Endodermal cell (in vitro differentiated cells): Measurements from ENCODE around the gene ADAMTS12. TPM values are rescaled to one million over a fixed set of nuclear protein-coding genes. Genes with fewer than 3 reads are reported as not detected.

Source experiments
- DNase-seq: peaks from one replicate; pipeline ENCODE4 v3.0.0-alpha.2; 2017
- H3K27ac ChIP-seq: 2 replicates; pipeline ENCODE4 v1.5.1; 2013; ENCODE audit warnings: mild to moderate bottlenecking, low read depth, low read length, moderate library complexity
- H3K27me3 ChIP-seq: 2 replicates; pipeline ENCODE4 v1.6.1; 2013; ENCODE audit warnings: mild to moderate bottlenecking, low read length, moderate library complexity; ENCODE audit not compliant: insufficient read depth, control insufficient read depth, poor library complexity, severe bottlenecking
- H3K36me3 ChIP-seq: 2 replicates; pipeline ENCODE4 v1.7.0; 2013; ENCODE audit warnings: mild to moderate bottlenecking, low read length, moderate library complexity; ENCODE audit not compliant: control insufficient read depth, insufficient read depth
- H3K4me1 ChIP-seq: one replicate; pipeline ENCODE4 v1.7.0; 2013; ENCODE audit warnings: low read length; ENCODE audit not compliant: control insufficient read depth, insufficient read depth
- H3K4me3 ChIP-seq: 2 replicates; pipeline ENCODE4 v1.5.1; 2013; ENCODE audit warnings: mild to moderate bottlenecking, low read length, moderate library complexity
- H3K9ac ChIP-seq: 2 replicates; pipeline ENCODE4 v1.6.1; 2013; ENCODE audit warnings: mild to moderate bottlenecking, low read length, moderate library complexity; ENCODE audit not compliant: poor library complexity, severe bottlenecking; ENCODE audit errors: extremely low read depth
- H3K9me3 ChIP-seq: 2 replicates; pipeline ENCODE4 v1.6.1; 2013; ENCODE audit warnings: mild to moderate bottlenecking, low read length, moderate library complexity; ENCODE audit not compliant: control insufficient read depth
- H3K27ac Mint-ChIP-seq: 2 replicates; pipeline ENCODE4 v1.8.0; 2020; ENCODE audit warnings: mixed read lengths
- H3K27me3 Mint-ChIP-seq: 2 replicates; pipeline ENCODE4 v1.8.0; 2021; ENCODE audit warnings: mild to moderate bottlenecking, mixed read lengths; ENCODE audit not compliant: insufficient read depth
- H3K36me3 Mint-ChIP-seq: 2 replicates; pipeline ENCODE4 v1.8.0; 2020; ENCODE audit warnings: low read depth, mixed read lengths
- H3K4me1 Mint-ChIP-seq: 2 replicates; pipeline ENCODE4 v1.8.0; 2020; ENCODE audit warnings: mixed read lengths
- H3K4me3 Mint-ChIP-seq: 2 replicates; pipeline ENCODE4 v1.8.0; 2020; ENCODE audit warnings: mild to moderate bottlenecking, moderate library complexity, mixed read lengths
- H3K9me3 Mint-ChIP-seq: 2 replicates; pipeline ENCODE4 v1.8.0; 2020; ENCODE audit warnings: mild to moderate bottlenecking, mixed read lengths
- CTCF ChIP-seq: fragments of 200-600 bp; sonication (generic); conservative IDR thresholded peaks from 2 replicates; pipeline ENCODE4 v1.5.0; 2021; ENCODE audit warnings: antibody characterized with exemption, mild to moderate bottlenecking
- WGBS, 2 experiments: methylation state at CpG; one replicate each; pipeline versions ENCODE4 v1.1.5 to v1.1.7; 2013; ENCODE audit warnings: missing lambda C conversion rate in 2 of 2, mixed read lengths in 1 of 2; ENCODE audit not compliant: insufficient coverage in 1 of 2, insufficient read length in 1 of 2; 5-methylcytosine and 5-hydroxymethylcytosine counted together
- total RNA-seq, 2 donors: library from RNA; stranded (reverse); fragmentation: NEBNext Ultra II Directional in 1 of 2; extraction: Animal tissue kit (Norgen Biotek cat#: 25700) in 1 of 2; gene quantifications; 2 replicates in 1 of 2; 3 replicates in 1 of 2; pipeline ENCODE4 v1.2.1, GENCODE V29; 2021

Gene ADAMTS12
- total RNA-seq, 2 donors from 2014 or later, result 80.2 to 123 TPM

DNA sequence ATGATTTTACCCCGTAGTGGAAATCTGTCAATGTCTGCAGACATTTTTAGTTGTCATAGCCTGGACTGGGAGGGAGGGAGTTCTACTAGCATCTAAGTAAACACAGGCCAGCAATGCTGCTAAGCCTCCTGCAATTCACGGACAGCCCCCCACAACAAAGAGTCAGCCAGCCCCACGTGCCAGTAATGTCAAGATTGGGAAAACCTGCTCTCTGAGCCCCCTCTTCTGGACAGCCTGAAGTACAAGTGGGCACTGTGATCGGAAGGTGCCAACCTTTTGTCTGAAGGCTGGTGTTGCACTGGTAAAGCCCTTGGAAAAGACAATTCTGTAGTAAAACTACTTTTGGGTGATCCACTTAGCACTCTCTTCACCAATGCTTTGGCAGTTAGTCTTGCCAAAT lies 296.5 kb downstream of the ADAMTS12 start:
- no peak overlapping the region for H3K27ac Mint-ChIP-seq
- H3K4me3 ChIP-seq, result no peak overlapping the region
- H3K36me3 ChIP-seq, result no peaks in the 10 kb centered on the region
- no peaks in the 10 kb centered on the region for H3K9me3 ChIP-seq
- no peaks in the 10 kb centered on the region for H3K27me3 ChIP-seq
- no peaks in the 10 kb centered on the region for H3K9me3 Mint-ChIP-seq
- 79 to 80% methylated on average over 4 of the region's 4 CpGs for WGBS, 2 experiments
- H3K27ac ChIP-seq, result no peak overlapping the region
- peak; percentile 32 for TF ChIP-seq CTCF
- H3K4me3 Mint-ChIP-seq, result no peak overlapping the region
- peak; percentile 49 for DNase-seq
- no peak overlapping the region for H3K9ac ChIP-seq
- H3K27me3 Mint-ChIP-seq, result no peaks in the 10 kb centered on the region
- H3K36me3 Mint-ChIP-seq, result peaks cover 5% of the 10 kb centered on the region
- H3K4me1 ChIP-seq, result no peaks in the 10 kb centered on the region
- H3K4me1 Mint-ChIP-seq, result no peaks in the 10 kb centered on the region

DNA sequence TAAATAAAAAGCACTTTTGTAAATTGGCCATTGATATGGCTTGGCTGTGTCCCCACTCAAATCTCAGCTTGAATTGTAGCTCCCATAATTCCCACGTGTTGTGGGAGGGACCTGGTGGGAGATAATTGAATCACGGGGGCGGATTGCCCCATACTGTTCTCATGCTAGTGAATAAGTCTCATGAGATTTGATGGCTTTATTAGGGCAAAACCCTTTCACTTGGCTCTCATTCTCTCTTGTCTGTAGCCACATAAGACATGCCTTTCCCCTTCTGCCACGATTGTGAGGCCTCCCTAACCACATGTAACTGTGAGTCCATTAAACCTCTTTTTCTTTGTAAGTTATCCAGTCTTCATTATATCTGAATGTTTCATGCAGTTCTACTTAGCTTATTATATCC lies 297.8 kb downstream of the ADAMTS12 start:
- Histone ChIP-seq H3K4me3 (no peak overlapping the region), H3K4me1 (no peaks in the 10 kb centered on the region), H3K9me3 (no peaks in the 10 kb centered on the region), H3K27me3 (no peaks in the 10 kb centered on the region), H3K27ac (no peak overlapping the region), H3K36me3 (no peaks in the 10 kb centered on the region), H3K9ac (no peak overlapping the region)
- no peak for DNase-seq
- WGBS, 2 experiments, result 89 to 94% methylated on average over 3 to 4 of the region's 4 CpGs
- no peak for TF ChIP-seq CTCF
- no peak overlapping the region for H3K27ac Mint-ChIP-seq
- H3K4me3 Mint-ChIP-seq, result no peak overlapping the region
- H3K27me3 Mint-ChIP-seq, result no peaks in the 10 kb centered on the region
- H3K4me1 Mint-ChIP-seq, result no peaks in the 10 kb centered on the region
- H3K36me3 Mint-ChIP-seq, result peaks cover 5% of the 10 kb centered on the region
- H3K9me3 Mint-ChIP-seq, result no peaks in the 10 kb centered on the region

- no peak overlapping the region for H3K9ac ChIP-seq
- no peak for DNase-seq
- H3K9me3 ChIP-seq, result no peaks in the 10 kb centered on the region
- Mint-ChIP-seq H3K36me3 (peaks cover 21% of the 10 kb centered on the region), H3K4me3 (no peak overlapping the region), H3K4me1 (peaks cover 7% of the 10 kb centered on the region), H3K27ac (no peak overlapping the region), H3K9me3 (no peaks in the 10 kb centered on the region), H3K27me3 (no peaks in the 10 kb centered on the region)
- no peaks in the 10 kb centered on the region for H3K36me3 ChIP-seq
- H3K4me3 ChIP-seq, result no peak overlapping the region
- 95 to 100% methylated on average over 1 of the region's 1 CpG for WGBS, 2 experiments
- no peak overlapping the region for H3K27ac ChIP-seq
- H3K27me3 ChIP-seq, result no peaks in the 10 kb centered on the region
- TF ChIP-seq CTCF, result no peak
- no peaks in the 10 kb centered on the region for H3K4me1 ChIP-seq
Measured at GRCh38 chr5:33592245-33592644, 299.5 kb downstream of the ADAMTS12 start.
